Activated gamma-delta T cell treated with anti-CD3 and anti-CD28 coated beads, Interleukin-2, amount 50 U/mL, for 16 hours (primary cell): ENCODE results near the gene DTD1.

ENCODE experiments used
- DNase-seq: peaks from one replicate; pipeline ENCODE4 v3.0.0-alpha.2; 2020; ENCODE audit warnings: low read depth

DTD1 gene, protein sequence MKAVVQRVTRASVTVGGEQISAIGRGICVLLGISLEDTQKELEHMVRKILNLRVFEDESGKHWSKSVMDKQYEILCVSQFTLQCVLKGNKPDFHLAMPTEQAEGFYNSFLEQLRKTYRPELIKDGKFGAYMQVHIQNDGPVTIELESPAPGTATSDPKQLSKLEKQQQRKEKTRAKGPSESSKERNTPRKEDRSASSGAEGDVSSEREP

DNA sequence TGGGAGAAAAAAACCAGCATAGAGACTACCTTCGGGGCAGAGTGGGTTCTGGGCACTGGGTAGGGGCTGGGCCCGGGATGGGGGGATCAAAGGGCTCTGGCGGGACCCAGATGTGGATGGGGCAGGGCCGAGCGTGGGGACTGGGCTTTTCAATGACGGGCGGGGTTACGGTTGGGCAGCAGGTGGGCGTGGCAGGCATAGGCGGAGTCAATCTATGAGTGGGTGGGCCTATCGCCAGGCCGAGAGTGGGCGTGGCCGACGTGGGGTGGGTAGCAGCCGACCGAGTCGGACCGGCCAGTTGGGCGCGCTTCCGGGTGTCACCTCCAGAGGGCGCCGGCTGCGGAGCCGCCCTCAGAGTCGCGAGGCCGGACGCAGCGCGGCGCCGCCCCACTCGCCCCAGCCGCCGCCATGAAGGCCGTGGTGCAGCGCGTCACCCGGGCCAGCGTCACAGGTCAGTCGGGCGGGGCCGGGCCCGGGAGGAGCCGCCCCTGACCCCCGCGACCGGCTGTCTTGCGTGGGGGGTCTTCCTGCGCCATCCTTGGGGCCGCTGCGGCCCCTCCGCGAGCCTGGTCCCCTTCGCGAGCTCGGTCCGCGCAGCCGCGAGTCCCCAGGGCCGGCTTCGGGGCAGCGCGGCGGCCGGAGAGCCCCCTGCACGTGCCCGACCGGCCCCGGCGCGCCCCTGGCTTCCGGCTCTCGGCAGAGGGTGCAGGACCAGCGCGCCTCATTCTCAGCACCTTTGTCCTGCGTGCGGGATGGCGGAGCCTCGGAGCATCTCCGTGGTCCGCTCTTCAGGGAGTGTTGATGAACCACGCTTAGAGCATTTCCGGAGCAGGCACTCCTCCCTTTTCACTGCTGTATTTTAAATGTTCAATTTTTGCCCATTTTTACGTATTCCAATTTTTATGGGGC is at the start of gene DTD1:
DTD1 (plus strand) TSS at position 390 of the 909 bp plus-strand sequence; CDS start at position 409, 19 bp downstream.
- peak; percentile 69 for DNase-seq

DNA sequence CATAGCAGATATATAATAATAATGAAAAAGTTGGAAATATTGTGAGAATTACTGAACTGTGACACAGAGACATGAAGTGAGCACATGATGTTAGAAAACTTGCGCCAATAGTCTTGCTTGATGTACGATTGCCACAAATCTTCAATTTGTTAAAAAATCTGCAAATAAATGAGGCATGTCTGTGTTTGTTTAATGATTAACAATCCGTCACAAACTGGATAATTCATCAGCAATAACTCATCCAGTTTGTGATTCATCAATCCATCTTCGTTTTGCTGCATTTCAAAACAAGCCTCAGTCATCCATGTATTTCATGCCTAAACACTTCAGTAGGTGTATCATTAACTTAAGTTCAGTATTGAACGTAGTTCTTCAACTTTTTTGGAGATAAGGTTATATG is 46.1 kb upstream of the DTD1 start:
- DNase-seq, result no peak

DNA sequence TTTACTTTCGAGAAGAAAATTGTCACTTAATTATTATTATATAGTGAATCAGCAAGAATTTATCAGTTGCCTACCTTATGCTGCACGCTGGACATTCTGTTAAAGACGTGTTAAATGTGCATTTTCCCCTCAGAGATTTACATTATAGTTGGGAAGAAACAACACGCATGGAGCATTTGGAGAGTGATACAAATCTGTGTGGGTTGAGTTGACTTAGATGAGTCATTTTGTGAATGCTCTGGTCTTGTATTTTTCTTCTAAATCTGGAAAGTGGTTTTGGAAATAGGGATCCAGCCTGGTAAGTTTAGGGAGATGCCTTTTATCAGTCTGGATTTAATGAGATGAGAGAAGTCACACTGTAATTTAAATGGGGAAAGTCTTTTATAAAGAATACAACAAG is 44.6 kb upstream of the DTD1 start:
- DNase-seq, result no peak

DNA sequence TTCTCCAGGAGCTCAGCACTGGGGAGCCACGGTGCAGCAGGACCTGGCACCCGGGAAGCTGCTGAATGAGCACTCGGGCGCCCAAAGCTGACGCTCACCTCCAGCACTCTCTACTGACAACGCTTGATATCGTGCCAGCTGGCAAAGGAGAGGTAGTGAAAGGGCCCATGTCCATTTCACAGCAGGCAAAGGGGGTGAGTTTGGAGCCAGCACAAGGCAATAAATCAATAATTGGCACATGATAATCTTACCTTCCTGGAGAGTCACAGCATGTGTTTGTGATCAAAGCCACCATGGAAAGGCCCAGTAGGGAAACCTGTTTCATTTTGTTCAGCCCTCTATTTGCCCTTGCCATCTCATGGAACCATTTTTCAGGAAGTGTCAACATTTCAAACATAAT is 43.9 kb upstream of the DTD1 start:
- no peak for DNase-seq

DNA sequence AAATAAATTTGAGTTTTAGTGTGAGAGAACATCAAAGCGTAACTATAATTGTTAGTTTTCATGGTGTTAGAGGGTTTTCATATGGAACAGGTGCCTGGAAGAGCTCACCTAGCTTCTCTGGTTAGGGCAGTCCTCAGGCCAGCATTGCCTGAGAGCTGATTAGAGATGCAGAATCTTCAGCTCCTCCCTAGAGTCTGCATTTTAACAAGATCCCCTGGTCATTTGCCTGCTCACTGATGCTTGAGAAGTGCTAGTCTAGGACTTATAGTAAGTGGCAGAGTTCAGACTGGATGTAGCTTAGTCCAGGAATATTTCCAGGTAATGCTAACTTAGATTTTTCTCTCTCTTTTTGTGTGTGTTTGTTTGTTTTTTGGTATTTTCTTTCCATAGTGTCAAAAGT is 42.3 kb upstream of the DTD1 start:
- DNase-seq, result no peak

DNA sequence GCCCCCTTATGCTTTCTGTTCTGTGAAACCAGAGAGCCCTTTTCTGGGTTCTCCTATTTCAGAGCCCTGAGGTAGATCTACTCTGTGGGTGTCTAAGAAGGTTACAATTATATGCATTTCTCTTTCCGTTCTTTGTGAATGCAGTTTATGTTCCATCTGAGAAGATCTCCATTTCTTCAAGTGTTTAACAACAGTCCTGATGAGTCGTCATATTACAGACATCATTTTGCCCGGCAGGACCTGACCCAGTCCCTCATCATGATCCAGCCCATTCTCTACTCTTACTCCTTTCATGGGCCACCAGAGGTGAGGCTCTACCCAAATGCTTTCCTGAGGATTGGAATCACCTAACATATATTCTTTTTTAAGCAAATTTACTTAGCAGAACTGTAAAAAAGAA is 39.4 kb upstream of the DTD1 start:
- DNase-seq, result no peak

DNA sequence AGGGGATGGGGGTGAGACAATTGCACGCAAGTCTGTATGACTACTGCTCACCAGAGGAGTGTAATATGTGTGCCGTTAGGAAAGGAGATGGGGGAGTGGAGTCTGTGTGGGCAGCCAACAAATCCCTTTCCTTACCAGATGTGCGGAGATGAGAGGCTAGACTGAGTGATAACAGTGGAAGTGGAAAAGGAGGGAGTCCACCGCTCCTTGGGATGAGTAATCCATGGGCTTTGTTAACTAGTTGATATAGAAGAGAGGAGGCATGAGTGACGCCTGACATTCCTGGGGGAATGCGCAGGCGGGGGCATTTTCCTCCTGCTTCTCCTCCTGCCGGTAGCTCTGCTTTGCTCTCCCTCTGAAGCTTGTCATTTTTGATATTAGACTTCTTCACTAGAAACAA is 34.1 kb upstream of the DTD1 start:
- no peak for DNase-seq

DNA sequence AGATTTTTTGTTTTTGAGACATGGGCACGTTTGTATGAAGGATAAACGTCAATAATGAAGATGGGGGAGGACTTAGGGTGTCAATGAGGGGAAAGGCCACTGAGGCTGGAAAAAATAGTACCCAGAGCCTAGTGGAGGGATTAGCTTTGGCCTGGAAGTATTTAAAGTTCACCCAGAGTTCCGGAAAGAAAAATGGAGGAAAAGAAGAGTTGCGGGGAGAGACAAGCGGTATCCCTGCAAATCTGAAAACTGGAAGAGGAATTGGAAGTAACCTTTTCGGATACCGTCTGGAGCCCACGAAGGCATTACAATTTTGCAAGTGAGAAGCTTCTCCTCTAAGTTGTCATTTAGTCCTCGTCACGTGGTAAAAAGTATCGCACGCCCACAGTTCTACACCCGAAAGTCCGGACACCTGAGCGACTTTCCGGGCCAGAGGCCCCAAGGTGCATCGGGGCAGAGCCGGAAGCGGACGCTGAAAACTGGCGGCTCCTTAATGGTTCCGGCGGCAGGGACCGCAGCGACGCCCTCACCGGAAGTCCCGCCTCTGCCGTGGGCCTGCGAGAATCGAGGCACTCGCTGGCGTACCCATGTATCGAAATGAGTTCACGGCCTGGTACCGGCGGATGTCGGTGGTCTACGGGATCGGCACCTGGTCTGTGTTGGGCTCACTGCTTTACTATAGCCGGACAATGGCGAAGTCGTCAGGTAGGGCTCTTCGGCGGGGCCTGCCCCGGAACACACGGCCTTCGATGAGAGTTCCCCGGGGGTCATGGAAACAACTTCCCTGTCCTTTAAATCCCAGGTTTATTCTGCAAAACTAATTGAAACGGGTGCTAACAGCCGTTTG is 20.7 kb upstream of the DTD1 start, which contains the start of gene SMIM26:
SMIM26 (plus strand) TSS at position 541 of the 847 bp plus-strand sequence; CDS start at position 588, 47 bp downstream.
- peak; percentile 90 for DNase-seq

DNA sequence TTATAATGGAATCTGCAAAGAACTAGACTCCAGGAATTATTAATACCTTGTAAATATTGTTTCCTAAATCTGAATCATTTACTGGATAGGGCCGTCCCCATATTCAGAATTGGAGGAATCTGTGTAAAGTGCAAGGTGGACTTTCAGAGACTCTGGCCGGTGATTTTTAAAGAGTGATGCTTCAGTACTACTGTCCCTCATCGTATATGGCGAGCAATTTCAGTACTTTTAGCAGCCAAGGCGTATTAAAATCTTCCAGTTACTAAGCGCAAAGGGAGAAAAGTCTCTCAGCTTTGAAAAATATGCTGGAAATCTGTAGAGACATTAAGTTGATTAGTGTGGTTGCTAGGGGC is 20.1 kb upstream of the DTD1 start:
- DNase-seq, result no peak

DNA sequence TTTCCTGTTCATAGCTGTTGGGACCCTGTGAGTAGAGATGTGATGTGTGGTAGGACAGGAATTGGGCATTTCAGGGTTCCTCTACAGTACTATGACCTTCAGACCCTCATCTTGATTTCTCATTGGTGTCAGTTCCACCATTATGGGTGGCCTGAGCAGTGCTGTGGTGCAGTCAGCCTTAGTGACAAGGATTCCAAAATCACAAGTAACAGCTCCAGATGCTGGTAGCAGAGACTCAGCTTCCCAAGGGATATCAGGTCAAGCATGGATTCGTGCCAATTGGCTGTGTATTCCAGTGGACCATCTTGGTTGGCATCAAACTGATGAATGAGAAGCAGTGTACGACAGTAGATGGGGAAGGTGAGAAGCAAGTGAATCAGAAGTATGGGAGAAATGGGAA is 16.8 kb upstream of the DTD1 start:
- DNase-seq, result no peak

DNA sequence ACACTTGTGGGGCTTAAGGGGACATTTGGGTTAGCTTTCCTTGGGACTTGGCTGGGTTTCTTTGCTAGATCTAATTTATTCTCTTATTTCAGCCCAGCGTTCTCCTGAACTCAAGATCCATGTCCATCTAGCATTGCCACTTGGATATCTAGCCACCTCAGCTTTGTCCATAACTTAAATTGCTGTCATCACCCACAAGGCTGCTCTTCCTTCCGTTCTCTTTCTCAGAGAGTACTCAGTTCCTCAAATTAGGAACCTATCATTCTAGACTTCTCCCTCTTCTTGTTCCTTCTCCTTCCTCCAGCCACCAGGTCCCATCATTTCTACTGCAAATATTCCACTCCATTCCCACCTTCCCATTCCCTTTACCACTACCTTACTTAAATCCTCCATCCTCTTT is 16.3 kb upstream of the DTD1 start:
- no peak for DNase-seq

DNA sequence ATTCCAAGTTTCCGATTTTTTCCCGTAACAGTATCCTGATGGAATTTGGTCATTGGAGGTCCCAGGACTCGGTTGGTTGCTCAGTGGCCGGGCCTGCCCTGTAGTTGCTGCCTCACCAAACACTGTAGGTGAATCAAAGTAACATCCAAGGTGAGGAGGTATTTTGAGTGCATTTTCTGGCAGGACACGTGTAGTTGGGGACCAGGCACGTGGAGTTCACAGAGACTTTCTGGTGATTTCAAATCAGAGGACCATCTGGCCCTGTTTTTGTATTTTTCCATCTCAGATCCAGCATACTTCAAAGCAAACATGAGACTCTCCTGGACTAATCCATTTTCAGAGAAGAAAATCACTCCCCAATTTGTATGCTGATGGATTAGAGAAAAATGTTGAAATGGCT is 9.9 kb upstream of the DTD1 start:
- DNase-seq, result no peak

DNA sequence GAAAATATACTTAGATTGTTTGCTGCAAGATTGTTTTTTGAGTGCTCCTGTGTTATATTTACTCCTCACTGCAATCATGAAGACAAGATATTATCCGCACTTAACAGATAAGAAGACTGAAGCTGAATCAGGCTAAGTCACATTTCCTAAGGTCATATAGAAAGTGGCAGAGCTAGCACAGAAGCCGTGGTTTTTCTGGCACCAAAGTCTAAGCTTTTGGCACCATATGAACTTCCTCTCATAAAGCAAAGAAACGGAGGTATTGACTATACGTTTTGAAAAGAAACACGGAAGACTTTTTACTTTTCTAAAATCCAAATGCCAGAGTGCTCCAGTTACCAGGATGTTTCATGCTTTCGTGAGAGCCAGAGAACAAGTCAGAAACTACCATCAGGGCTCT is 9.3 kb upstream of the DTD1 start:
- DNase-seq, result no peak

DNA sequence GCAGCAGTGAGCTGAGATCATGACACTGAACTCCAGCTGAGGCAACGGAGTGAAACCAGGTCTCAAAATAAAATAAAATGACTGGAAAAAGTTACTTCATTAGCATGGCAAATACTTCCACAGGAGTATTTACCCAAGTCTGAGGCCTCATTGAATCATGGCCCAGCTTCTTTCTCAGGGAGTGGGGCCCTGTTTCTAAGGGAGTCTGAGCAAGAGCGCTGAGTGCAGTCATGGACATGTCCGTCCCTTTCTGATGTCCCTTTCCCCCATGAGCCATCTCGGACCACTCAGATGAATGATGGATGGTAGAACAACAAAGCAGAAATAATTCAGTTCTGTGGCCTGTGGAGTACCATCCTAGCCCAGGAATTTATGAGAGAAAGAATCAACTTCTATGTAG is 7.8 kb upstream of the DTD1 start:
- no peak for DNase-seq

DNA sequence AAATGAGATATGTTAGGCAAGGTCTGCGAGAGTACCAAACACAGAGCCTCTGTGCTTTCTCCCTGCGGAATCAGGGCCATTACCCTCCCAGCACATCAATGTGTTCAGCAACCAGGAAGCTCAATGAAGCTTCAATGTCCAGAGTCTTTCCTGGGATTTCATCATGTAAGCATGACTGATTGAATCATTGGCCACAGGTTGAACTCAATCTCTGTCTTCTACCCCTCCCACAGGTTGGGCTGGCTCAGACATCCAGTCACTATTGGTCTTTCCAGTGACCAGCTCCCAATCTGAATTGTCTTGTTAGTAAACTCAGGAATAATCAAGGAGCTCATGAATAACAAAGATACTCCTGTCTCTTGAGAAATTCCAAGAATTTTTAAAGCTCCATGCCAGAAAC is 2.7 kb upstream of the DTD1 start:
- DNase-seq, result no peak

DNA sequence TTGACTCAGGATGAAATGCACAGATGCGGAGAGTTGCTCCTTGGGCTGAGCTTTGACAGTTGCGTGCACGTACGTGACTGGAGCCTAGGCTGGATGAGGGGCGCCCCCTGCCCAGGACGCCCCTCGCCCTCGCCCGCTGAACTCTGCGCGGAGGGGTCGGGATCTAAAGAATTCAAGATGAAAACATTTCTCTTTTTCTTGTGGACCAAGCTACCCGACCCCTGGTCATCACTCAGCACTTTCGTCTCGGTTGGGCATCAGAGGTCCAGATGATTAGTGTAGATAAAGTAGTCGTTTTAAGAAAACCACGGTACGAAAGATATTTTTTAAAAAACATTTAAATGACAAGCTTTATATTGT is 700 bp downstream of the DTD1 start:
- no peak for DNase-seq

DNA sequence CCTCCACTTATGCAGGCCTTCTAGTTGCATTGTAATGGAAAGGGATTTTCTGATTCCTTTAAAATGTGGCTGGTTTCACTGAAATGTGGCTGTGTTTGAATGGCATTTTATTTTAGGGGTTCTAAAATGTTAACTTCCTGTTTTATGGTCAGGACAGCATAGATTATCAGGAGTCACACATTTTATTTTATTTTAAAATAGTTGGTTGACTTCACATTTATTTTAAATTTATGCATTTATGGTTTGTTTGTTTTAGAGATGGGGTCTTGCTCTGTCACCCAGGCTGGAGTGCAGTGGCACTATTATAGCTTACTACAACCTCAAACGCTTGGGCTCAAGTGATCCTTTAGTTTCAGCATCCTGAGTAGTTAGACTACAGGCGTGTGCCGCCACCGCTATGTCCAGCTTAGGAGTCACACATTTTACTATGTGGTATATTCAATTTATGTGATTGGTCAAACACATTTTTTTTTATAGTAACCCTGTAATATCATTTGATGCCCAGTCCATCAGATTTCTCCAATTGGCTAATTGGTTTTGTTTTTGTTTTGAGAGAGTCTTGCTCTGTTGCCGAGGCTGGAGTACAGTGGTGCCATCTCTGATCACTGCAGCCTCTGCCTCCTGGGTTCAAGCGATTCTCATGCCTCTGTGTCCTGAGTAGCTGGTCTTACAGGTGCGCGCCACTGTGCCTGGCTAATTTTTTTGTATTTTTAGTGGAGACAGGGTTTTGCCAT is 2.3 kb downstream of the DTD1 start:
- DNase-seq, result no peak

DNA sequence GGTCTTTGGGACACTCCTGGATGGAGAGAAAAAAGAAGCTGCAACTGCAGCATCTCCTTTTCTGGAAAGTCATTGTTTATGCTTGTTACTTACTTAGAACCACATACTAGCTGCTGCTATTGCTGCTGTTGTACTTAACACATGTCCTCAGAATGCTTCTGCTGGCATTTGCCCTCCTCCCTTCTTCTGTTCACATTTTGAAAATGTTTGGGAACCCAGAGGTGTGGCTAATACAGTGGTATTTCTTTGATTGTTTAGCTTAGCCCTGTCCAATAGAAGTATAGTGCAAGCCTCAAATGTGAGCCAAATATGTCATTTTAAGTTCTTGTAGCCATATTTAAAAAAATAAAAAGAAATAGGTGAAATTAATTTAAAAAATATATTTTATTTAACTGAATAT is 8.4 kb downstream of the DTD1 start:
- DNase-seq, result no peak

DNA sequence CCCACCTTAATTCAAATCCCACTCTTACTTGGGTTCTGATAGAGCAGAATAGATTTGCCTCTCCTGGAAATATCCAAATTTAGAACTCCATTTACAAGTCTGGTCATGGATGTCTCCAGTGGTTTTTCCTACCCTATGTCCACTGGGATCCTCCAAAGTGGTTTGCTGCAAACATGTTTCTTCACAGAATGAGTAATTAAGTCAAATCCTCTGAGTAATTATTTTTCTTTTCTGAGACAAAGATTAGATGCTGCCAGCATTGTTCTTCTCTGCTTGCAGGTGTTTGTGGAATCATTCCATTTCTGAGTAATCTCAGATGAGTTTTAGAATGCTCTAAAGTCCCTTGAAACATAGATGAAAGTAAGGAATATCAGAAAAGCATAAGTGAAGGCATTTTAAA is 21.9 kb downstream of the DTD1 start:
- no peak for DNase-seq

DNA sequence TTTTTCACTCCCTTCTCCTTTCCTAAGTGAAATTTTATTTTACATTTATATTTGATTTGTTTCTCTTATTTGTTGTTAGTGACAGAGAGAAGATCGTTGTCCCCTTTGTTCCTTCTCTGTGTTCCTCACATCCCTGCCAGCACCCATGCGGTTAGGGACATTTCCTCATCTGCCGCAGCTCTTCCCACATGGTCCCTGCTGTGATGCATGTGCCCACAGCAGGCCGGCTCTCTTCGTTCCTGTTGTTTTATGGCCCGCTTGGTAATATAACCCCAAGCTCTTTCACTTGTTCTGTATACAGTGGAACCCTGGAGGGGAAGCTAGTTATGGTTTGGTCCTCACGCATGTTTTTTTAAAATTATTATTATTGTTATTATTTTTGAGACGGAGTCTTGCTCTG is 23.6 kb downstream of the DTD1 start:
- no peak for DNase-seq

DNA sequence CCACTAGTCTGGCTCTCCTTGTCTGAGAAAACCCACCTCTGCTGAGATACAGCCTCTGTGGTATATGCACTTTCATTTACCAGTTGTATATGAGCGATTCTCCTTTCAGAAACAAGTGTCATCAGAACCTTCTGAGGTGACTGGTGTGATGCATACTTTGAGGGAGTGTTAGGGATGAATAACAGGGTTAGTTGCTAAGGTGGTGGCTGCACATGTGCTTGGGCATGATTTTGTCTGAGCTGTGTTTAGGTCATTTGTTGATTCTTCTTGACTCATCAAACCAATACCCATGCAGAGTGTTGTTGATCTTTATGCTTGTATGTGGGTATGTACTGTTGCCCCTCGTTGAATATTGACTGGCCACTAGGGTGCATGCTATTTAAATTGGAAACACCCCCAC is 25.7 kb downstream of the DTD1 start:
- DNase-seq, result no peak

DNA sequence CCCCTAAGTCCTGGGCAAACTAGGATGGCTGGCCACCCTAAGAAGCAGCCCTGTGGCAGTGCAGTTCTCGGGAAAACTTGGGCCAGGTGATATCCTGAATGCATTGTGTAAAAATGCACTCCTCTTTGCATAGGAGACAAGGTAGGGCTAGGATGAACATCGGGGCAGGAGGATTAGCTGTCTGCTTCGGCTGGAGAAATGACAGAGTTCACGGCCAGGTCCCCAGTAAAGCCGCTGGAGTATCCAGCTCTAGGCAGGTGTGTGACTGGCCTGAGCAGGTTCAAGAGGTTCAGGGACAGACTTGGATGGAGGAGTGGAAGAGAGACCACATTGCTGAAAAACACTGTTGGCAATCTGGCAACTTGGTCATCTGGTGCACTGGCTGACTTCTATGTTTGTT is 26.4 kb downstream of the DTD1 start:
- DNase-seq, result no peak
